C4-2B (cell line): Measurements from ENCODE around the gene GRAP2.
"Not testable (repeated sequence)": the region's sequence is repeated elsewhere in the genome, so short reads cannot be mapped to it uniquely, and the experiment has no call there.

Source experiments
- H3K27ac ChIP-seq: fragments of 450-650 bp; 2 replicates; pipeline ENCODE4 v1.5.1; 2017
- ZFX ChIP-seq: fragments of 450-650 bp; IDR thresholded peaks from 2 replicates; pipeline ENCODE4 v1.6.1; 2017
- TF ChIP-seq, protein P1 (sequence below): fragments of 450-650 bp; conservative IDR thresholded peaks from 2 replicates; pipeline ENCODE4 v1.5.1; 2017; ENCODE audit warnings: mild to moderate bottlenecking

The GRAP2 gene

DNA sequence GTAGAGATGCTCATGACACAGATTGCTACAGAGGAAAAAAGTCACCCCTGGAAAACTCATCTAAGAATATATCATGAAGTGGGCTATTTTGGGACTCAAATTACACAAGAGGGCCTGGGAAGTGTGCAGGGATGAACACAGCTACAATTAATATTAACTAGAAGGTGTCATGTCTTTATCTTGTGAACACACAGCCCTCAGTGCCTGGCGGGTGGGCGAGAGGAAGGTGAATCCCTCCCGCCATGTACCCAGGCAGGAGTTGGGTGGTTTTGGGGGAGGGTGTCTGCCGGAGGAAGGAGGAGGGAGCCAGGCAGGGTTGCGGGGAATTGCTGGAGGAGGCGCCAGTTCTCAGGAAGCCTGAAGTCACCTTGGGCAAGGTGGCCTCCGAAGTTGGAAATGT lies 88.7 kb downstream of the GRAP2 start:
- H3K27ac ChIP-seq: no peak overlapping the region
- no peak for TF ChIP-seq ZFX
- TF ChIP-seq, protein P1, sequence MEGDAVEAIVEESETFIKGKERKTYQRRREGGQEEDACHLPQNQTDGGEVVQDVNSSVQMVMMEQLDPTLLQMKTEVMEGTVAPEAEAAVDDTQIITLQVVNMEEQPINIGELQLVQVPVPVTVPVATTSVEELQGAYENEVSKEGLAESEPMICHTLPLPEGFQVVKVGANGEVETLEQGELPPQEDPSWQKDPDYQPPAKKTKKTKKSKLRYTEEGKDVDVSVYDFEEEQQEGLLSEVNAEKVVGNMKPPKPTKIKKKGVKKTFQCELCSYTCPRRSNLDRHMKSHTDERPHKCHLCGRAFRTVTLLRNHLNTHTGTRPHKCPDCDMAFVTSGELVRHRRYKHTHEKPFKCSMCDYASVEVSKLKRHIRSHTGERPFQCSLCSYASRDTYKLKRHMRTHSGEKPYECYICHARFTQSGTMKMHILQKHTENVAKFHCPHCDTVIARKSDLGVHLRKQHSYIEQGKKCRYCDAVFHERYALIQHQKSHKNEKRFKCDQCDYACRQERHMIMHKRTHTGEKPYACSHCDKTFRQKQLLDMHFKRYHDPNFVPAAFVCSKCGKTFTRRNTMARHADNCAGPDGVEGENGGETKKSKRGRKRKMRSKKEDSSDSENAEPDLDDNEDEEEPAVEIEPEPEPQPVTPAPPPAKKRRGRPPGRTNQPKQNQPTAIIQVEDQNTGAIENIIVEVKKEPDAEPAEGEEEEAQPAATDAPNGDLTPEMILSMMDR: no peak

DNA sequence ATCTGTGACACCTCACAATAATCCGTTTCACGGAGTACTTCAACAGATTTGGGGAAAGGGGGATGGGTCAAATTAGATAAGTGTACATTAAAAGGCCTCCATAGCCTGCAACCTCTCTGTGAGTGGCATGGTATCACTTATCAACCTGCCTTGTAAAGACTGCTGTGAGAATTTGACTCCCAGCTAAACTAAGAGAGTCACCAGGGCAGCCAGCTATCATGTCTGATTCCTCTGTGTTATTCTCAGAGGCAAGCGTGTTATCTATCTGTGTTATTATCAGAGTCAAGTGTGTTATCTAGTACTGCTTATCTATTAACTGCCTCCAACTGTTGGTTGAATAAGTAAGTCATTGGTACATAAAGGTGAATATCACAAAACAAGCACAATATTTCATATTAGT lies 89.8 kb downstream of the GRAP2 start:
- TF ChIP-seq ZFX: no peak
- TF ChIP-seq, protein P1: no peak
- no peak overlapping the region for H3K27ac ChIP-seq

DNA sequence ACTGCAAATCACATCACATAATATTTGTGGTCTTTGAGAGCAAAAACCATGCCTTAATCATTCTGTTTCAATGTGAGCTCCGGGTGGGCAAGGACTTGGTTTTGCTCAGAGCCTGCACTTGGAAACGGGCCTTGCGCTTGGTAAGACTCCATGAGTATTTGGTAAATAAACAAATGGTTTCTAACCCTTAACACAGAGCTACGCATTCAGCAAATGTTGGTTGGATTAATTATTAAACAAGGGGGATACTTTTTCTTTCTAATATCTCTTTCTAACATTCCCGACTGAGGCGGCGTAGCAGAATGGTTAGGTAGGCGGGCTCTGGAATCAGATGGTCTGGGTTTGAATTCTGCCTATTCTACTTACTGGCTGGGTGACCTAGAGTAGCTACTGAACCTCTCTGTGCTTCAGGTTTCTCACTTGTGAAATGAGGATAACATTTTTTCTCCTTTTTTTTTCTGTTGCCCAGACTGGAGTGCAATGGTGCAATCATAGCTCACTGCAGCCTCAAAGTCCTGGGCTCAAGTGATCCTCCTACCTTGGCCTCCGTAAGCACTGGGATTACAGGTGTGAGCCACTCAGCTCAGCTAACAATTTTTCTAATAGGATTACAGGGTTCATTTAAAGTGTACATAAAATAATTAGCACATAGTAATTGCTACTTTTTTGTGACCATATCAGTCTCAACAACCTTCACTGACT lies 90.4 kb downstream of the GRAP2 start:
- no peak for TF ChIP-seq ZFX
- TF ChIP-seq, protein P1: no peak
- H3K27ac ChIP-seq: no peak overlapping the region

DNA sequence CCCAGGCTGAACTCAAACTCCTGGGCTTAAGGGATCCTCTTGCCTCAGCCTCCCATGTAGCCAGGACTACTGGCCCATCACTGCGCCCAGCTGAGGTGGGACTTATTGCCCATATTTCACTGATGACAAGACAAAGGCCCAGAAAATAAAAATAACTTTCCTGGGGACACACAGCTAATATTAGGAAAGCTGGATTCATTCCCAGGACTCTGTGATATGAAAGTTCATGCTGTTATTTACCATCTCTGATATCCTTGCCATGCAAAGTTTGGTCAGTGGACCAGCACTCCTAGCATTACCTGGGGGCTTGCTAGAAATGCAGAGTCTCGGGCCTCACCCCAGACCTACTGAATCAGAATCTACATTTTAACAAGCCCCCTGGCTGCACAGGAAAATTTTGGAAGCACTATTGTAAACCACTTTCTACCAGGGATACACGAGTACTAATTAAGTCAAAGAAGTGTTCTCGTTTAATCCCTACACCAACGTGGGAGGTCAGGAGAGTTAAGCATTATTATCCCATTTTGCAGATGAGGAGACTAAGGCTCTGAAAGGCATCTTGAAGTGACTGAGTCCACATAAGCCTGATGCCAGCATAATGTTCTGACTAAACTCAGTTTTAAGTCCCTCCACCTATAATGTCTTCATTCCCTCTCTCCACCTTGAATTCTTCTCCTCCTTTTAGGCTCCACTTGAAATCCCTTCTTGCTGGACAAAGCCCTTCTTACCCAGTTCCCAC lies 91.4 kb downstream of the GRAP2 start:
- TF ChIP-seq ZFX: no peak
- TF ChIP-seq, protein P1: no peak
- H3K27ac ChIP-seq: no peak overlapping the region

DNA sequence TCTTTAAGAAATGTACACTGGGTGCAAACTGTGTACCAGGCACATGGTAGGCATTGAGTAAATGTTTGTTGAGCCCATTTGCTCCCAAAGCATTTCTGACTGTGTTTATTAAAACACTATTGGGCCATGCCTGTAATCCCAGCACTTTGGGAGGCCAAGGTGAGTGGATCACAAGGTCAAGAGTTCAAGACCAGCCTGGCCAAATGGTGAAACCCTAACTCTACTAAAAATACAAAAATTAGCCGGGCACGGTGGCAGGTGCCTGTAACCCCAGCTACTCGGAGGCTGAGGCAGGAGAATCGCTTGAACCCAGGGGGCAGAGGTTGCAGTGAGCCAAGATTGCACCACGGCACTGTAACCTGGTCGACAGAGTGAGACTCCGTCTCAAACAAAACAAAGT lies 92.0 kb downstream of the GRAP2 start:
- not testable (repeated sequence) for H3K27ac ChIP-seq

DNA sequence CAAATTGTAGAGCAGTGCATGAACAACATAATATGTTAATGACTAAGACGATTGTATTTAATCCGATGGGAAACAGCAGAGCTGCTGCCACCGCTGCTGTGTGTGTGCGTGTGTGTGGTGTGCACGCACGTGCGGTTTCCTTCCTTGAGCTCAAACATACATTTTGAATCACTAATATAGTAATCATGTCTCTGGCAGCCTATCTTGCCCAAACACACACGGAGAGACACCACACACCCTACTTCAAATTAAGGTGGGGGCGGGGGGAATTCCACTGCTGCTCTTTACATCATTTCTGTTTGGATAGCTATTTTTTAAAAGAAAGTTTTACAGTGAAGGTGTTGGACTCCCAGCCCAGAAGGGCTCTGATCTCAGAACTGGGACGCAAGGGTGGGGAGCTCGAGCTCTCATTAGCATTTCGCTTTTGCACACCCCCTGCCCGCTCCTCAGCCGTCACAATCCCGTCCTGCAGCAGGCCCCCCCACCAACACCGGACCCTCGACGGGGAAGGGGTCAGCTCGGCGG lies 93.2 kb downstream of the GRAP2 start:
- H3K27ac ChIP-seq: peak overlapping the region; percentile 86
- TF ChIP-seq, protein P1: no peak
- TF ChIP-seq ZFX: no peak

DNA sequence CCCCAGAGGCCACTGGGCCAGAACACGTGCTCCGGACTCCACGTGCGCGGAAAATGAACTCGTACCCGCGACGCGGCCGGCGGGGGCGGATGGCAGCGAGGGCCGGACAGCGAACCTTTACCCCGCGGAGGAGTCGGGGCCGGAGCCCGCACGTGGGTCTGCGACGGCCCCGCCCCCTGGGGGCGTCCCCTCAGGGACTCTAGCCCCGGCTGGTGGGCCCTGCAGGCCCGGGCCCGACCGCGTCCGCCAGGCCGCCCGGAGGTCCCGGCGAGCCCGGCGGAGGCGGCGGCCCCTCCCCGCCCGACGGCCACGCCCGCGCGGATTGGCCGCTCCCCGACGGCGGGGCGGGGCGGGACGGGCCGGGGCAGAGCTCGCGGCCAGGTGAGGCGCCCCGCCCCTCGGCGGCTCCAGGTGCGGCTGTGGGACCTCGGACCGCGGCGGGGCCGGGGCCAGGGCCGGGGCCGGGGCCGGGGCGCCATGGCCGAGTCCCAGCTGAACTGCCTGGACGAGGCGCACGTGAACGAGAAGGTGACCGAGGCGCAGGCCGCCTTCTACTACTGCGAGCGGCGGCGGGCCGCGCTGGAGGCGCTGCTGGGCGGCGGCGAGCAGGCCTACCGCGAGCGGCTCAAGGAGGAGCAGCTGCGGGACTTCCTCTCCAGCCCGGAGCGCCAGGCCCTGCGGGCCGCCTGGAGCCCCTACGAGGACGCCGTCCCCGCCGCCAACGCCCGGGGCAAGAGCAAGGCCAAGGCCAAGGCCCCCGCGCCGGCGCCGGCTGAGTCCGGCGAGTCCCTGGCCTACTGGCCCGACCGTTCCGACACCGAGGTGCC lies 93.9 kb downstream of the GRAP2 start, which contains the start of gene FAM83F:
TSS of gene FAM83F (plus strand) at position 389 of the 827 bp plus-strand sequence. CDS start at position 478, 89 bp downstream.
- H3K27ac ChIP-seq: peak within 1 kb of the TSS; percentile 86
- TF ChIP-seq ZFX: peak; percentile 96
- TF ChIP-seq, protein P1: no peak
